OCI-LY7 (cell line): Measurements from ENCODE around the gene TPCN2. TPM values are rescaled to one million over a fixed set of nuclear protein-coding genes. Genes with fewer than 3 reads are reported as not detected.

Source experiments
- BruUV-seq: library from RNA; stranded (reverse); fragments of 400-500 nt; replicated peaks from 2 replicates; lab custom pipeline; 2021; lab: Mats Ljungman, UMichigan
- CTCF ChIA-PET: fragments of 300-600 bp; sonication (Branson Sonifier 250); formaldehyde crosslinking; loops from one replicate; lab custom pipeline; 2022; ENCODE audit warnings: antibody characterized with exemption; ENCODE audit not compliant: unreplicated experiment; lab: Charles Lee
- POLR2A ChIA-PET: fragments of 300-600 bp; sonication (Branson Sonifier 250); formaldehyde crosslinking; loops from one replicate; lab custom pipeline; 2022; ENCODE audit warnings: antibody characterized with exemption; lab: Charles Lee
- DNase-seq: peaks from one replicate; pipeline ENCODE4 v3.0.0-alpha.2; 2015; ENCODE audit warnings: low spot score
- H2AFZ ChIP-seq: fragments of 200-600 bp; sonication (generic), shearing (Covaris generic); 2 replicates; pipeline ENCODE4 v1.6.1; 2014; ENCODE audit warnings: mild to moderate bottlenecking, antibody characterized with exemption, low read length, moderate library complexity
- H3K27ac ChIP-seq: fragments of 200-600 bp; sonication (generic); 2 replicates; pipeline ENCODE4 v1.5.1; 2014; ENCODE audit warnings: mixed run types, low read depth, mild to moderate bottlenecking, moderate library complexity, low read length, inconsistent platforms; ENCODE audit not compliant: poor library complexity, severe bottlenecking
- H3K36me3 ChIP-seq: fragments of 200-600 bp; sonication (generic); 2 replicates; pipeline ENCODE4 v1.6.1; 2014; ENCODE audit warnings: mild to moderate bottlenecking, antibody characterized with exemption, low read length, moderate library complexity, mixed read lengths; ENCODE audit not compliant: insufficient read depth
- H3K4me1 ChIP-seq: fragments of 200-600 bp; sonication (generic); 2 replicates; pipeline ENCODE4 v1.5.1; 2014; ENCODE audit warnings: mild to moderate bottlenecking, low read length; ENCODE audit not compliant: insufficient read depth, poor library complexity, severe bottlenecking
- H3K4me2 ChIP-seq: fragments of 200-600 bp; sonication (generic); 2 replicates; pipeline ENCODE4 v1.6.1; 2014; ENCODE audit warnings: mild to moderate bottlenecking, low read length
- H3K4me3 ChIP-seq: fragments of 200-600 bp; sonication (generic); 2 replicates; pipeline ENCODE4 v1.5.1; 2014; ENCODE audit warnings: mild to moderate bottlenecking, low read depth, low read length; ENCODE audit not compliant: poor library complexity, severe bottlenecking
- H3K79me2 ChIP-seq: fragments of 200-600 bp; sonication (generic); 2 replicates; pipeline ENCODE4 v1.6.1; 2016; ENCODE audit warnings: low read depth, mild to moderate bottlenecking, low read length, moderate library complexity, mixed read lengths; ENCODE audit not compliant: insufficient read depth
- H3K9me2 ChIP-seq: fragments of 200-600 bp; sonication (generic); 2 replicates; pipeline ENCODE4 v1.6.1; 2016; ENCODE audit warnings: mild to moderate bottlenecking, low read length, mixed read lengths; ENCODE audit not compliant: insufficient read depth
- H3K9me3 ChIP-seq: fragments of 200-600 bp; sonication (generic); 2 replicates; pipeline ENCODE4 v1.6.1; 2014; ENCODE audit warnings: mild to moderate bottlenecking, mixed run types, low read length, mixed read lengths
- H4K20me1 ChIP-seq: fragments of 200-600 bp; sonication (generic); 2 replicates; pipeline ENCODE4 v1.6.1; 2014; ENCODE audit warnings: mild to moderate bottlenecking, antibody characterized with exemption, low read length, moderate library complexity, mixed read lengths; ENCODE audit not compliant: insufficient read depth
- CTCF ChIP-seq: fragments of 200-600 bp; sonication (generic); conservative IDR thresholded peaks from 2 replicates; pipeline ENCODE4 v1.5.1; 2014; ENCODE audit warnings: mild to moderate bottlenecking, antibody characterized with exemption, low read length, moderate library complexity, mixed read lengths
- EZH2phosphoT487 ChIP-seq: fragments of 200-600 bp; sonication (generic); IDR thresholded peaks from 2 replicates; pipeline ENCODE4 v1.6.1; 2018; ENCODE audit warnings: low read depth, borderline replicate concordance, mild to moderate bottlenecking, mixed run types, antibody characterized with exemption, low read length, moderate library complexity, mixed read lengths
- intact Hi-C: fragments of 100-400 bp; cut with micrococcal nuclease; formaldehyde crosslinking; loops from one replicate; pipeline ENCODE4 v1.10.0; 2022; ENCODE audit not compliant: unreplicated experiment
- total RNA-seq, 2 experiments: library from RNA; depleted of rRNA in 1 of 2; stranded (reverse); fragments of >200 nt in 1 of 2; shearing (Covaris generic) in 1 of 2; gene quantifications; 2 replicates each; pipeline ENCODE4 v1.2.3, GENCODE V29; 2014 to 2022

Gene TPCN2
- total RNA-seq, 2 experiments from 2014 or later = 21.5 to 65.2 TPM

- Histone ChIP-seq H3K27ac (no peak overlapping the region), H3K36me3 (no peaks in the 10 kb centered on the region), H2AFZ (no peak overlapping the region), H3K79me2 (no peaks in the 10 kb centered on the region), H4K20me1 (no peaks in the 10 kb centered on the region), H3K4me3 (no peak overlapping the region), H3K9me2 (no peaks in the 10 kb centered on the region), H3K4me1 (no peaks in the 10 kb centered on the region), H3K9me3 (no peaks in the 10 kb centered on the region), H3K4me2 (no peak overlapping the region)
- CTCF ChIA-PET = no interaction called here
- BruUV-seq = no TSS peak
- no peak for DNase-seq
- intact Hi-C loops = no loop called here
- no peak for TF ChIP-seq CTCF
- no peak for TF ChIP-seq EZH2phosphoT487
- POLR2A ChIA-PET = no interaction called here
Measured at GRCh38 chr11:69163842-69164241, 115.1 kb downstream of the TPCN2 start.

- DNase-seq = no peak
- Histone ChIP-seq H3K9me3 (no peaks in the 10 kb centered on the region), H3K36me3 (no peaks in the 10 kb centered on the region), H3K4me3 (no peak overlapping the region), H4K20me1 (no peaks in the 10 kb centered on the region), H3K79me2 (no peaks in the 10 kb centered on the region), H3K9me2 (no peaks in the 10 kb centered on the region), H3K27ac (no peak overlapping the region), H3K4me2 (no peak overlapping the region), H3K4me1 (no peaks in the 10 kb centered on the region), H2AFZ (no peak overlapping the region)
- TF ChIP-seq EZH2phosphoT487 = no peak
- TF ChIP-seq CTCF = no peak
- intact Hi-C loops = no loop called here
- BruUV-seq = no TSS peak
- POLR2A ChIA-PET = no interaction called here
- CTCF ChIA-PET = no interaction called here
Measured at GRCh38 chr11:69164824-69165223, 116.1 kb downstream of the TPCN2 start.

GRCh38 chr11:69165775-69166174 is 117.0 kb downstream of the TPCN2 start:
- Histone ChIP-seq H3K9me3 (no peaks in the 10 kb centered on the region), H3K27ac (no peak overlapping the region), H3K9me2 (no peaks in the 10 kb centered on the region), H3K79me2 (no peaks in the 10 kb centered on the region), H2AFZ (no peak overlapping the region), H4K20me1 (no peaks in the 10 kb centered on the region), H3K36me3 (no peaks in the 10 kb centered on the region), H3K4me2 (no peak overlapping the region), H3K4me1 (no peaks in the 10 kb centered on the region), H3K4me3 (no peak overlapping the region)
- ChIA-PET CTCF (no interaction called here), POLR2A (interaction anchor here (0.5 to 0.6 kb wide), 2 partner anchors 12 to 421 kb away, joined by 3 to 4 read pairs; no protein-coding TSS in a partner anchor)
- no TSS peak for BruUV-seq
- no peak for DNase-seq
- TF ChIP-seq EZH2phosphoT487 (no peak), CTCF (no peak)
- intact Hi-C loops = no loop called here
